G401.6 (cell line): ENCODE data around the gene ODAD4.
"Not testable (repeated sequence)": the region's sequence is repeated elsewhere in the genome, so short reads cannot be mapped to it uniquely, and the experiment has no call there.

Source experiments
- FAIRE-seq: peaks from 2 replicates; lab custom pipeline; 2012; peaks lifted over from hg19 to GRCh38; lab: Jason Lieb, UNC

The ODAD4 gene

GRCh38 chr17:42002792-42003301, 72.4 kb downstream of the ODAD4 start:
- no peak for FAIRE-seq

DNA sequence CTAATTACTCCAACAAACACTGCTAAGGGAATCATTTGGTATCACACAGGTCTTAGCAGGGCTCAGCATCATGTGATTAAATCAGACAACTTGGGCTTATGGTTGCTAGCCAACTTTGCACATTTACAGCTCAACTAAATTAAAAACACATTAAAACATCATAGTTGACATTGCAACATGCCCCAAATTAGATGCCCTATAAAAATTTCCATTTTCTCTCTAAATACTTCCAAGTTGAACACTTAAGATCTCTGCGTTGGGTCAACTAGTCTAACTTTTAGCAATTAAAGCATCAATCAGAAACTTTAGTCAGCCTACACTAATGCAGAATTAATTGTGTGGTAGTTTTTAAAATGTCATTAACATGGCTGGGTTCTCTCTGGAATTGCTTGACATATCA, 74.7 kb downstream of the ODAD4 start:
- FAIRE-seq, result no peak

- FAIRE-seq, result no peak
These were observed 78.8 kb downstream of the ODAD4 start for GRCh38 chr17:42009170-42009569.

DNA sequence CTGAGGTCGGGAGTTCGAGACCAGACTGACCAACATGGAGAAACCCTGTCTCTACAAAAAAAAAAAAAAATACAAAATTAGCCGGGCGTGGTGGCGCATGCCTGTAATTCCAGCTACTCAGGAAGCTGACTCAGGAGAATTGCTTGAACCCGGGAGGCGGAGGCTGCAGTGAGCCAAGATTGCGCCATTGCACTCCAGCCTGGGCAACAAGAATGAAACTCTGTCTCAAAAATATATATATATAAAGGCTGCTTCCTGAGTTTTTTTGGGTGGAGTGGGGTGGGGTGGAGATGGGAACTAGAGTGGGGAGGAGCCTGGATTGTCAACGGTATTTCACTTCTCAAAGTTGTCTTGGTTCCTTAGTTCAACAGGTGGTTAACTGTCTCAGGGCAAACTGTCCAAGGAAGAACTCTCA, 79.9 kb downstream of the ODAD4 start:
- not testable (repeated sequence) for FAIRE-seq

- no peak for FAIRE-seq
These were observed 80.6 kb downstream of the ODAD4 start for GRCh38 chr17:42010898-42011516.

- not testable (repeated sequence) for FAIRE-seq
These were observed 81.9 kb downstream of the ODAD4 start for GRCh38 chr17:42012363-42012762.

DNA sequence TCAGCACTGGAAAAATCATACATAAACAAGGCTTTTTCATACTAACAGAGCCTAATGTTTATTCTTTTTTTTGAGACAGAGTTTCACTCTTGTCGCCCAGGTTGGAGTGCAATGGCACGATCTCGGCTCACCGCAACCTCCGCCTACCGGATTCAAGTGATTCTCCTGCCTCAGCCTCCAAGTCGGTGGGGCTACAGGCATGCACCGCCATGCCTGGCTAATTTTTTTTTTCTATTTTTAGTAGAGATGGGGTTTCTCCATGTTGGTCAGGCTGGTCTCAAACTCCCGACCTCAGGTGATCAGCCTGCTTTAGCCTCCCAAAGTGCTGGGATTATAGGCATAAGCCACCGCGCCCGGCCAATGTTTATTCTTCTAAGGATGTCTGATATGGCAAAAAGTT, 83.3 kb downstream of the ODAD4 start:
- FAIRE-seq, result not testable (repeated sequence)
